ENCODE data around the gene MAST4.
"Not testable (repeated sequence)": the region's sequence is repeated elsewhere in the genome, so short reads cannot be mapped to it uniquely, and the experiment has no call there.

The MAST4 gene

GRCh38 chr5:66812291-66812690, 216.1 kb downstream of the MAST4 start:
- DNase-seq (ENCODE audit: low read depth): no peak

DNA sequence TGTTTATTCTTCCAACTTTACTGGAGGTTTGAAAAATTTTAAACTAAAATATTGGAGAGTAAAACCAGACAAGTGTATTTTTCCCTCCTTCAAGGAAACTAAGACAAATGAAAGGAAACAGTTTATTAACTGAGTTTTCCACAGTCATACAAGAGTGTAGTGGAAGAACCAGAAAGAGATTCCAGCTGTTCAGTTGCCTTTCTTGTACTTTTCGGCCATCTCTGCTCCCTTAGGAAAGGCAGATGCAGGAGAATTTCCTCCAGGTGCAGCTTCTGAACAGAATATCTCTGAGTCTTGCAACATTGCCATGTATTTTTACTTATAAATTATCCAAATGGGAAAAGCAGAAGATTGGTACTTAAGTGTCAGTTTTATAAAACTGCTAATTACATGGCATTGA, 217.1 kb downstream of the MAST4 start:
- no peak for DNase-seq (ENCODE audit: low read depth)

DNA sequence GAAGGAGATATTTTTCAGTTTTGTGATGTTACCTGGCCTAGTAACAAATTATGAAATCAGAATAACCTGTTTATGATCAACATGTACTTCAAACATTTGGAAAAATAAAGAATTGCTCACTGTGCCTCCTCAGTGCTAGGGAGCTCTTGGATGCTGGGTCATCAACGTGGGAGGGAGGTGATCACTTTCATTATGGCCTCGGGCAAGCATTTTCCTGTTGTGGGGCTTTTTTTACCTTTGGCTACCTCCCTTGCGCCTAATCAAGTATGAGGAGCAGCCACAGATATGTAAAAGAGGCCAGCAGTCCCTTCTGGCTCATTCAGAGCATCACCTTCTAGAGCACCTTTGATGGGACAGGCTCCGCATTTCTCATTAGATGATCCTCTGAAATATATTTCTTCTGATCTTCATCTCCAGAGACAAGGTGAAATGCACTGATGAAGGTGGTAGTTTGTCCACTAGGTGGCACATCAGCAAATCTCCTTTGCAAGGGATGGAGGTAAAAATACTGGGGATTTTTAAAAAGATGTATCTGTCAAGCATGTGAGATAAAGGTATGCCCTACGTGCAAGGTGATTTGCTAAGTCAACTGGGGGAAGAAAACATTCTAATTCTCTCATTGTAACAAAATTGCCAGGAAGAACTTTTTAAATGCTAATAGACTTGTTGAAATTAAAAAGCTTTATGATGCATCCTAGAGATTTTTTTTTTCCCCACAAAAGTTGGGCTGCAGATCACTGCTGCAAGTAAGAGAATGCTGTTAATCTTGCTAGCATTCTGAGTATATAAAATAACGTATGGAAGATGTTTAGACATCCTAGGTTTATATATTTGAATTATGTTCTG, 218.2 kb downstream of the MAST4 start:
- DNase-seq (ENCODE audit: low read depth): no peak

GRCh38 chr5:66818304-66818934, 222.2 kb downstream of the MAST4 start:
- no peak for DNase-seq (ENCODE audit: low read depth)

- DNase-seq (ENCODE audit: low read depth): no peak
Measured at GRCh38 chr5:66818935-66819328, 222.7 kb downstream of the MAST4 start.

- DNase-seq (ENCODE audit: low read depth): no peak
Measured at GRCh38 chr5:66820630-66821207, 224.5 kb downstream of the MAST4 start.

- DNase-seq (ENCODE audit: low read depth): no peak
Measured at GRCh38 chr5:66821688-66822429, 225.7 kb downstream of the MAST4 start.

DNA sequence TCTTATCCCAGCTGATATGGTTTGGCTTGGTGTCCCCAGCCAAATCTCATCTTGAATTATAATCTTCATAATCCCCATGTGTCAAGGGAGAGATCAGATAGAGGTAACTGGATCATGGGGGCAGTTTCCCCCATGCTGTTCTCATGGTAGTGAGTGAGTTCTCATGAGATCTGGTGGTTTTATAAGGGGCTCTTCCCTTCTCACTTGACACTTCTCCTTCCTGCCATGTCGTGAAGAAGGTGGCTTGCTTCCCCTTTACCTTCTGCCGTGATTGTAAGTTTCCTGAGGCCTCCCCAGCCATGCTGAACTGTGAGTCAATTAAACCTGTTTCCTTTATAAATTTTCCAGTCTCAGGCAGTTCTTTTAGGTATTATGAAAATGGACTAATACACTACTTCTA, 226.7 kb downstream of the MAST4 start:
- not testable (repeated sequence) for DNase-seq (ENCODE audit: low read depth)

DNA sequence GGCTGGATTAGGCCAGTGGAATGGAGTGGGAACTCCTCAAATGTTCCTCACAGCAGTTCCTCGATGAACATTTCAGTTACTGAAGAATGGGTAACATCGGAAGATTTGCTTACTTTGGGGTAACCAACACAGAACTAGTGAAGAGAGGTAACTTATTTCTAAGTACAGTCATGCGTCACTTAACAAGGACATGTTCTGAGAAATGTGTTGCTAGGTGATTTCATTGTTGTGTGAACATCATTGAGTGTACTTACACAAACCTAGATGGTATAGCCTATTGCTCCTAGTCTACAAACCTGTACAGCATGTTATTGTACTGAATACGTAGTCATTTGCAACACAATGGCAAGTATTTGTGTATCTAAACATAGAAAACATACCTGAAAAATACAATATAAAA, 228.3 kb downstream of the MAST4 start:
- DNase-seq (ENCODE audit: low read depth): no peak

DNA sequence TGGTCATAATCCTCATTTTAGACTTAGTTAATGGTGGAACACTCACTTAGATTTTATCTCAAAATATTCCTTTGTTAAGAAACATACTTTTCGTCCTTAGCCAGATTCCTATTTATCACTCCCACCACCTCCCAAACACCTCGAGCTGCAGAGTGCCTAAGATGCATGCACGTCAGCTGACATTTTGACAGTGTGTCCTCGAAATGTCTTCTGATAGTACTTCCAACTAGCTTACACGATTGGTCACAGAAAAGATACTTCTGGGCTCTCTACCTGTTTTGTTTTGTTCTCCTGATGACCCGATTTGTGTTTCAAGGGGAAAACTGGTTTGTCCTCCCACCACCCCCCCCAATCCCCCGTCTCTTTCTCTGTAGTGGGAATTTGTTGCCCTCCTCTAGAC, 230.1 kb downstream of the MAST4 start:
- DNase-seq (ENCODE audit: low read depth): no peak

DNA sequence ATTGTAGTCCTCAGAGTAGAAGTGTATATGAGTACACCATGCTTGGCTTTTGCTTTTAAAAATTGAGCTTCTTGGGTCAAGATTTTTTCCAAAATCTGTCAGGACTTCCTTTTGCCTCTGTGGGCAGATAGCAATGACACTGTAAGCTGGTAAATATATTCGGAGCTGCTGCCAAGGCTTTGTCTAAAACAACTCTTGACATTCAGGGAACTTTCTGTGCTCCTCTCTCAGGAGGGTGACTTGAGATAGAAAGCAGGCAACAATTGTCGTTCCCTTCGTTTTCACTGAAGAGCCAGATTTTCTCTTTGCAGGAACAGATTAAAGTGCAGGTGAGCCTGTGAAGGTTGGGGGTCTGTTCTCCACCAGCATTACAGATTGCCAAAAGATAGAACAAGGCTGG, 230.5 kb downstream of the MAST4 start:
- no peak for DNase-seq (ENCODE audit: low read depth)

DNA sequence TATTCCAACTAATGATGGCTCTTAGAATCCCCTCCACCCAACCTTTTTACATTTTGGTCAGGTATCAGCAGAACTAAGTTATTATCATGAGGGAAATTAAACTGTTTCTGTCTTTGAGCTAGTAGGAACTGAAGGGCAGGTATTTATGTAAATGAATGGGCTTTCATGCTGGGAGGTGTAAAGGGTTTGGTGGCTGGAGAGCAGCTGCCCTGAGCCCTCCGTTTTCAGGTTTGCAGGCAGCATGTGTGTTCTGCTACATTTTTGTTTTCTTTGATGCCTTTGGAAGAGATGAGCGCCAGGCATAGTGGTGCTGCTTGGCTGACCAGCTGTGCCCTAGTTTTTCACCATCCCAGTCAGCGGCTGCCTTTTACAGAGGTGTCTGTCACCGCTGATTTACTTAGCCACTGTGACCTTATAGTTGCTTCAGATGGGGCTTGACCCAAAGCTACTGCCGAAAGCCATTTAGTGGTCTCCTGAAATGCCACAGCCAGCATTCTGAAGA, 231.9 kb downstream of the MAST4 start:
- no peak for DNase-seq (ENCODE audit: low read depth)

DNA sequence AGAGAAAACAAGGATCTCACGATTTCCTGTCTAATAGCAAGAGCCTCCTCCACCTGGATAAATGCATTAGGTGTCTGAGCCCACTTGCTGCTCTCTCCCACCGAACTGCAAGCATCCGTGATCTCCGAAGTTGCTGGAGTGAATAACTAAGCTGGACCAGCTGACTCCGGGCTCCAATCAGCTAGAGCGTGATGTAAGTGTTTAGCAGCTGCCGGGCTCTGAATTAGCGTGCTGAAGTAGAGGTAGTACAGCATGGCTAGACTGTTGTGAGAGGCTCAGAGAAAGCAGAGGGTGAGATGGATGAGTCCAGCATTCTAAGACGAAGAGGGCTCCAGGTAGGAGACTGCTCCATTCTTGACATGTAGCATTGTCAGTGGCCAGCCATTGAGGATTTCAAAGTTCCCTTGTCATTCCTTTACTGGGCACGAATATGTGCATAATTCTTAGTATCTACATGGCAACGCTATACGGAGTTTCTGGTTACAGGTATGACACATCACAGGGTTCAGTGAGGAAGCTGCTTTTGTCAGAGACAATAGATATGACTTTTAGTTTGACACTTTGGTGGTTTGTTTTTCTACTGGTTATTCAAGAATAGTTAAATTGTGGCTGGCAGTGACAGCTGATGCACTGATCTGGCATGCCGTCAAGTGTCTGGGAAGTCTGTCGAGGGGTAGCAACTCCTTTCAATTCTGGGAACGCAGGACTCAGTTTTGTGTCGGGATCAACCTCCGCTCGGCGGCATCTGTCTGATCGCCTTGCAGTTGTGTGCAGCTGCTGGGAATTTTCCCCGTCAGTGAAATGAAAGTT, 232.6 kb downstream of the MAST4 start:
- DNase-seq (ENCODE audit: low read depth): no peak

DNA sequence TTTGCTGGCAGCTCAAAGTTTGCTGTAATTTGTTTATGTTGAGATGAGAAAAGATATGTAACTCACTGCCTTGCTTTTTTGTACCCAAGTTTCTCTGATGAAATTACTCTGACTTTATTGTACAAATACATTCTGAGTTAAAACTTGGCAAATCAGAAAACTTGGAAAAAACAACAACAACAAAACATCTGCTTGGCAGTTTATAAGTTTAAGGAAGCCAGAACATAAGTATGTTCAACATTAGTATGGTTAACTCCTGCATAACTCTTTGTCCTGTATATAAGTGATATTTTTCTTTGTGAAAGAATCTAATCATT, 233.1 kb downstream of the MAST4 start:
- no peak for DNase-seq (ENCODE audit: low read depth)

- DNase-seq (ENCODE audit: low read depth): no peak
Measured at GRCh38 chr5:66829826-66830225, 233.6 kb downstream of the MAST4 start.

DNA sequence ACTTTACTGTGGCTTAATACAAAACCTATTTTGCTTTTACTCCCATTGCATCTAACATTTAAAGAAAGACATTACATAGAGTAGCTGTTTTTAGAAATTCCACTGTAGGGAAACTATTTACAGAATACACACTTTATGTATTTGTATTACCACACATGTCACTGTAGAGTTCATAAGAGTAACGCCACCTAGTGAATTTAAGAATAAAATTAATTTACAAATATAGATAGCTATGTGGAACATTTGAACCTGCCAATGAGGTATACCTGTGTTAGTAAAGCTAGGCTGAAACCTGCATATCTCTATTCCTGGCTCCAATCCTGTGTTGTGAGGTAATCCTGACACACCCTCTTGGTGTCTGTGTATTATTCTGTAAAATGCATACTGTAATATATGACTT, 234.4 kb downstream of the MAST4 start:
- no peak for DNase-seq (ENCODE audit: low read depth)

- no peak for DNase-seq (ENCODE audit: low read depth)
Measured at GRCh38 chr5:66839636-66840185, 243.5 kb downstream of the MAST4 start.

DNA sequence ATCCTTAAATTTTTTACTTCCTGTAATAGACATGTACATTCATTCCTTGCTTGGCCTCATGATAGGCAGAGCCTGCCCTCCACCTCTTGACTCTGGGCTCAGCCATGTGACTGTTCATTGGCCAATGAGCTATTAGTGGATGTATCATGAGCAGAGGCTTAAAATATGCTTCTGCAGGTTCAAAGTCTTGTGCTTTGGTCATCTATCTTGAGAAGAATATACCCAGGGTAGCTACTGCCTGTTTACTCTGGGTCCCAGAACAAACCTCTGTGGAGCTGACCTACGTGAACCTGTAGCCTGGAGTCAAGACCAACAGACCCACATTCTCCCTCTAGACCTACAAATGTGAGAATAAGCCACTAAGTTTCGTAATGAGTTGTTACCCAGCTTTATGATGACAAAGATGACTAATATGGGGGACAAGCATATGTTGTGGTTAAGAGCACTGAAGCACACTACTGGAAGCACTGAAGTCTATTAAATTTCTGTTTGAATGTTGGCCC, 244.4 kb downstream of the MAST4 start:
- no peak for DNase-seq (ENCODE audit: low read depth)

GRCh38 chr5:66841264-66841663, 245.1 kb downstream of the MAST4 start:
- no peak for DNase-seq (ENCODE audit: low read depth)

DNA sequence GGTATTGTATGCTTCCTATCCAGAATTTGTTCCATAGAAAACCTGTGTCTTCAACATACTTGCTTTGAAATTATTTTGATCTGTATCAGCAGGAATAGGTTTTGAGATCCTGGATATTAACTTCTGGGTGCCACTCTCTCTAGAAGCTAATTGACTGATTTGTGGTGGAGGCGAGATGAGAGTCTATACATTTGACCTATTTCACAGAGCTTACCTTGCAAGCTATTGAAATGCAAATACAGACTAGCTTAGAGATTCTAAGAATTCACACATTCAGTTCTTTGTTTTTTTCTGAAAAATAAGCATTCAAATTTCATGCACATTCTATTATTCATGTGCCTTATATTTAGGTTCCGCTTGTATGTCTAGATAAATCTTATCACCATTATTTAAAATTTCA, 246.3 kb downstream of the MAST4 start:
- DNase-seq (ENCODE audit: low read depth): no peak

DNA sequence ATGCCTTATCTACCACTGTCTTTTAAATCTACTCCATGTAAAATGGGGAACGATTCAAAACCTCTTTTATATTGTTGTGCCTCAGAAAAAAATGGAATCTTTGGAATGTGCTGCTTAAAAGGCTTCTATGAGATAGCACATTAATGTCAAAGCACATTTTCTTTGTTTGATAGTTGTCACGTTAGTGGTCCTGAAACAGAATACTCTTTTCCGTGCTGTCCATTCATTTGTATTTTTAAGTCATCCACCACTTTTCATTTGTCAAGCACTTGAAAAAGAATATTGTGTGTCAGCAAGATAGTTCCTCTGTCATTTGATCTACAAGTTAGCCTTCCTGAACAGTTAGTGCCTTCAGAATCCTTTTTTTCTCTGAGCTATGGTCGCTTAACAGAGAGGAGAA, 246.9 kb downstream of the MAST4 start:
- no peak for DNase-seq (ENCODE audit: low read depth)
